Skin epidermis (tissue), 12 donors: ENCODE results near the gene ABCB9.
"Not testable (repeated sequence)": the region's sequence is repeated elsewhere in the genome, so short reads cannot be mapped to it uniquely, and the experiment has no call there.

Source experiments
- H3K27ac ChIP-seq, 21 experiments: fragments of 200-600 bp; sonication (generic) in 11 of 21; one replicate each; pipeline ENCODE4 v1.5.0; 2020; ENCODE audit warnings: mild to moderate bottlenecking in 3 of 21, inconsistent platforms in 2 of 21, moderate library complexity in 2 of 21
- H3K4me3 ChIP-seq, 7 experiments: fragments of 200-600 bp; sonication (generic) in 2 of 7; one replicate each; pipeline ENCODE4 v1.5.0; 2020; ENCODE audit warnings: inconsistent platforms in 2 of 7, mild to moderate bottlenecking in 2 of 7, moderate library complexity in 1 of 7

ABCB9 gene

DNA sequence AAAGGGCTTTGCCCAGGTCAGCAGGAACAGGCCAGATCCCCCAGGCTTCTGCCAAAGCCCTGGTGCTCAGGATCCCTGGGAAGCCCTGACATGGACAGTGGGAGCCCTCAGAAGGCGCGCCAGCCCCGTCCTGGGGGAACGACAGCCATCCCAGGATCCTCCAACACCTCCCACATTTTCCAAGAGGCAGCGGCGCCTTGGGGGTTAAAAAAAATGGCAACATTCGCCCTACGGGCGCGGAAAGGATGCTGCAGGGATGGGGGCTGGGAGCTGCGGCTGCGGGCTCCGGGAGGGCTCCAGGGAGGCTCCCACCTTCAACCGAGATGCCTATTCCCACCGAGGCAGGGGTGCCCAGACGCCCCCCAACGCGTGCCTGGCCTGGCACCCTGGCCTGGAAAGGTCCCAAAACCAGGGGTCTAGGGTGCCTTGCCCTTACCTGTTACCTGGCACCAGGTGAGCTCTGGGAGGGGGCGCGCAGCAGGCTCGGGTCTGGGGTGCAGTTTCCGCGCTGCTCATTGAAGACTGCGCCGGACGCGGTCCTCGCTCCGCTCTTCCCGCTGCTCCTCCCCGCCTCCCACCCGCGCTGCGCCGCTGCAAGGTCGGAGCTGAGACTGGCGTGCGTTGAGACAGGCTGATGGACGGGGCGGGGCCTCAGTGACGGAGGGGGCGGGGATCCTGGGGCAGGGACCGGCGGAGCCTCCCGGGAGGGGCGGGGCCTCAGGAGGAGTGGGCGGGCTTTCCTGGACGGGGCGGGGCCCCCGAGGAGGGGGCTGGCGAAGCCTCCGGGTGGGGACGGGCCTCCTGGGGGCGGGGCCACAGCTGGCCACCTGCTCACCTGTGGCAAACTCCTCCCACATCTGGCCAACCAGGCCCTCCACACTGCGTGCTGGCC, at the start of gene ABCB9:
TSS of gene ABCB9 (minus strand) at position 613 of the 892 bp plus-strand sequence. CDS start 6,228 bp downstream, outside the sequence.
- H3K4me3 ChIP-seq = peak within 1 kb of the TSS; percentile 30 to 62 (median 46)
- H3K27ac ChIP-seq = peak within 1 kb of the TSS in 15 of 21 experiments; percentile 3 to 78 (median 33)

- H3K4me3 ChIP-seq, H3K27ac ChIP-seq: not testable (repeated sequence)
Observed at GRCh38 chr12:123014473-123014872, 48.2 kb upstream of the ABCB9 start.

DNA sequence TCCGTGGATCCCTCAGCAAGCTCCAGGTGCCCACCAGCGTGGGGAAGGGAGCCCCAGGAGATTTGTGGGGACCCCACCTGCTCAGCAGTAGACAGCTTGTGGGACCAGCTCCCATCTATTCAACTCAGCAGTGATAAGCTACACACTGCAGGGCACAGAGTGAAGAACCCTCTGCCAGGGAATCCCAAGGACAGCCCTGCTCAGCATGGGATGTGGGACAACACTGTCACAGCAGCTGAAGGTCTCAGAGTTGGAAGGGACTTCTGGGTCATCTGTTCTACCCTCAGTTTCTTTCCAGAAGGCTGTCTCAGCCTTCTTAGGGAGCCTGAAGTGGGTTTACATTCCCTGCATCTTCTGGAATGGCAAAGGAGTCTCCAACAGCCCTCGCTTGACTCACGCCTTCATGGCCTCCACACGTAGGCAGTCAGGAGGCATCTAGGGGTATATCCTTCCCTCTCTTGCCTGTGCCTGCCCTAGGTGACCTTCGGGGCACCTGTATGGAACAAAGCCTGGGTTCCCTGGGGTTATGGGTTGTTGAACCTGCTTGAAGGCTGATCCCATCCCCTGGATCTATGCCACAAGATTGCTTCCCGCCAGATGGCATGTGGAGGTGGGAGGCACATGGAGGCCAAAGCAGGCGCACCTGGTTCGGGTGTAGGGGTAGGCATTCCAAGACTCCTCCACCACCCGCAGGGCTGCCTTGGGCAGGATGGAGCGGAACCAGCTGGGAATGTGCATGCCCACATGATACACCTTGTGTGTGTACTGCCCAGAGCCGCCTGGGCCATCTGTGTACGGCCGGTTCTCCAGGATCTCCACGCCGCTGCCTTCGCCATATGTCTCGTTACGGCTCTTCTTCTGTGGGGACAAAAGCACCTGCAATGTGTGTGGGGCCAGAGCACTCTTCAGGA, 47.2 kb upstream of the ABCB9 start:
- H3K4me3 ChIP-seq = no peak overlapping the region
- H3K27ac ChIP-seq = no peak overlapping the region

GRCh38 chr12:123011701-123012100, 45.4 kb upstream of the ABCB9 start:
- Histone ChIP-seq H3K4me3 (no peak overlapping the region), H3K27ac (no peak overlapping the region)

DNA sequence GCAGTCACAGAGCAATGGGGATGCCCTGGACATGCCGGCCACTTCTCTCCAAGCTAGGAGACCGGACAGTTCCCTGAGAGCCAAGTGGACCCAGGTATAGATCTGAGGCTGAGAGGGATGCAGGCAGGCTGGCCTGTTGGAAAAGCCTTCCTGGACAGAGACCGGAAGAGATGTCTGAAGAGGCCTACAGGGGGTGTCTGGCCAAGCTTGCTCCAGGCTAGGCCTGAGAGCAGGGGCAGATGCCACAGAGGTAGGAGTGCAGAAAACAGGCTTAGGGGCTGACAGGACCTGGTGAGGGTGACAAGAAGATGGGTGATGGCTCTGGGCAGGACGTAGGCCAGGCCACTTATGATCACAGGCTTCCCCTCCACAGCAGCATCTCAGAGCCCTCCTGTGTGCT, 44.4 kb upstream of the ABCB9 start:
- Histone ChIP-seq H3K27ac (no peak overlapping the region), H3K4me3 (no peak overlapping the region)

DNA sequence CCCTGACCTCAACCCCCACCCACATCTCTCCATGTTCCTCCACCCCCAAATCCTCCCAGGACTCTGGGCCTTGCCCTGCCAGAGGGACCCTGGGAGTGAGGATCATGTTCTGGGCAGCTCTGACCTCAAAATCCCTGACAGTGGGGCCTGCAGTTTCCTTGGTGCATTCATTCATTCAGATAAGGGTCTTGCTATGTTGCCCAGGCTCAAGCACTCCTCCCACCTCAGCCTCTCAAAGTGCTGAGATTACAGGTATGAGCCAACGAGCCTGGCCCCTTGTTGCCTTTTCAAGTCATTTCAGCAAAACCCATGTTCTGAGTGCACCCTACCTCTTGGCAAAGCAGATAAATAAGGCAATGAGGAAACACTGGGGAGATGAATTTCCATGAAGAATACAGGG, 43.8 kb upstream of the ABCB9 start:
- Histone ChIP-seq H3K4me3 (no peak overlapping the region), H3K27ac (no peak overlapping the region)

DNA sequence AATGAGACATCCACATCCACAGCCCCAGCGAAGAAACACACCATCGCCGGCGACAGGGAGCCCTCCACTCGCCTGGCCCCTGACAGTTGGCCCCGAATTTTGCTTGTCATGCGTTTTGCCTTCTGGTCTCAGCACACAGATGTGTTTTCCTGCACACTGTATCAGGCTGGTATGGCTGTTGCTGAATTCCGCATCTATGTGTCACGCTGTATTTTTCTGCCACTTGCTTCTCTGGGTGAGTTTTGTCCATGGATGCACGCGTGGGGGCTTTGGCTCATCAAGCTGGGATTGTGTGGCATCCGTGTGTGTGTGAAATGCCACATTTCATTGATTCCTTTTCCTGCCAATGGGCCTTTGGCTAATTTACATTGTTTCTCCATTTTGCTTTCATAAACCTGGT, 40.7 kb upstream of the ABCB9 start:
- H3K4me3 ChIP-seq = no peak overlapping the region
- H3K27ac ChIP-seq = no peak overlapping the region

DNA sequence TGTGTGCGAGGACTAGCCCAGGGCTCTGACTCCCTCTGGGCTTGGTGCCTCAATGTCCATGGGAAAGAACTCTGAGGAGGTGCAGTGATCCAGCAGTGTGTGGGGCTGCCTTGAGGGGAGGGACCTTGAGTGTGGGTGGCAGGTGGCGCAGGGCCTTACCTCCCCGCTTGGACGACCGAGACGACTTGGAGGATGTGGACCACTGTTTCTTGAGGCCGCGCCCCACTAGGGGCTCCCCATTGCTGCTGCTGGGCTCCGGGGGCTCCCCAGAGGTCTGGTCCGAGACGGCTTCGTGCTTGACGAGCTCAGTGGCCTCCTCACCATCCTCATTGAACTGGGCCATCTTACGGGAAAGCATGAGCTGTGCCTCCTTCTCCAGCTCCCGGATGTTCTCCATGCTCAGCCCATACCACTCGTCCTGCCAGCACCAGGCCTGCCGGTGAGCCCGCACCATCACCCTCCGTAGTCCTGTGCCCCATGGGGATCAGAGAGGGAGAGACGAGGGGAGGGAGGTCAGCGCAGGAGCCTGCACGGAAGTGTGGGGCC, 38.9 kb upstream of the ABCB9 start:
- Histone ChIP-seq H3K27ac (no peak overlapping the region), H3K4me3 (no peak overlapping the region)

GRCh38 chr12:123004287-123004686, 38.0 kb upstream of the ABCB9 start:
- no peak overlapping the region for H3K27ac ChIP-seq

DNA sequence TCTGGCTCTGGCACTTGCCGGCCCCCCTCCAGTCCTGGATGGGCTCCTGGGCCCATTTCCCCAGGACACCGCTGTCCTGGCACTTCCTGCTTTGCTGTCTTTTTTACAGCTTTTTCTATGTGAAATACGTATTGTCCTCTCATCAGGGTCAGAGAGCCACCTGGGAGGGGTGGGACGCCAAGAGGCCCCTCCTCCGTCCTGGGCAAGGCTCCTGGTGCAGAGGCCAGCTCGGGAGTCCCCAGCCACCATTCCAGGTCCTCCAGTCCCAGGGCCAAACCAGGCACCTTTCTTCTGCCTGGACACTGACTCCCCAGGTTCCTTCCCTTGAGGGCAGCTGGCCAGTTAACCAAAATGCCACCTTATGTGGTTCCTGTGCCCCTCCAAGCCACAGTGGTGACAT, 37.0 kb upstream of the ABCB9 start:
- no peak overlapping the region for H3K27ac ChIP-seq
- no peak overlapping the region for H3K4me3 ChIP-seq

More at GRCh38 chr12:123004287-123004686, 38.0 kb upstream of the ABCB9 start:
- no peak overlapping the region for H3K4me3 ChIP-seq

- no peak overlapping the region for H3K27ac ChIP-seq
Observed at GRCh38 chr12:123001464-123001863, 35.2 kb upstream of the ABCB9 start.

GRCh38 chr12:123000578-123000977, 34.3 kb upstream of the ABCB9 start:
- Histone ChIP-seq H3K27ac (no peak overlapping the region), H3K4me3 (no peak overlapping the region)

More at GRCh38 chr12:123001464-123001863, 35.2 kb upstream of the ABCB9 start:
- H3K4me3 ChIP-seq = no peak overlapping the region

- H3K4me3 ChIP-seq = no peak overlapping the region
- no peak overlapping the region for H3K27ac ChIP-seq
Observed at GRCh38 chr12:122999986-123000420, 33.7 kb upstream of the ABCB9 start.

DNA sequence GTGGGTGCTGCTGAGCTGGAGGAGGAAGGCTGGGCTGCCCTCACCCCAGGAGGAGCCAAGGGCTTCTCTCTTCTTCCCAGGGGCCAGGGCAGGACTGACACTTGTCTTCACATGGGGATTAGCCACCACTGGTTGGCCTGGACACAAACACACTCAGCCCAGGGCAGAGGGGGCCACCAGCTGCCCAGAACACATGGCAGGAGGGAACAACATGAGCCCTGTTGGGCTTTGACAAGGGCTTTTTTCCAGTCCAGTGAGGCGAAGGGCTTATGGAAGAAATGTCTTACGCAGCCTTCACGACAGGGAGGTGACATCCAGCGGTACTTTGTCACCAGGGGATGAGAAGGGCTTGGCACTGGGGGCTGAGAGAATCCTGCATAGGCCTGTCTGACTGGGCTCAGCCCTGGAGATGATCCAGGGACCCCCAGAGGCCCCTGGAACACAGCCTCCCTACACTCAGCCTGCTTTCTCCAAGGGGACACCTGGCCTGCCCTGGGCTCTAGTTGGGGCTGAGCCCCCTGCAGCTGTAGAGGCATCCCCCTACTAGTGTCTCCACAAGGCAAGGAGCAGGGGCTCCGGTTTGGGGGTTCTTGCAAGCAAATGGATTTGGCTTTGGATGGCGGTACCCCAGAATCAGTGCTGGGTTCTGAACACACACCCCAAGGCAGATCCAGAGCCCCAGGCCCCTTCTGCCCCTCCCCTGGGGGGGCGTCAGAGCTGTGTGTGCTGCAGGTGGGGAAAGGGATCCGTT, 33.1 kb upstream of the ABCB9 start:
- H3K4me3 ChIP-seq = no peak overlapping the region
- no peak overlapping the region for H3K27ac ChIP-seq

DNA sequence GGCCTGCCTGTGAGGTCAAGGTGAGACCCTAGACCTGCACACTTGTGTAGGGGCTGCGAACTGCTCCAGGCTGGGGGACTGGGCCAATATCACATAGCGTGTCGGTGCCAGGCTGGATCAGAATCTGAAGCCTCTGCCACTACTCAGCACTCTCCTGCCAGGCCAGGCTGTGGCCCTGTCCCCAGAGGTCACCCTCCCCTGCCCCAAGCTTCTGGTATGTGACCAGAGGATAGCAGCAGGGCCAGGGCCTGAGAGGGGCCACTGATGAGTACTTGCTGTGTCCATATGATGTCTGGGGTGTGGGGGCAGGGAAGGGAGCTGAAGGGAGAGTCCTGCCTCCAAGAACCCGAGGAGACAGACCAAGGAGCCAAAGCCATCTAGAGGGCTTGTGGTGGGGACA, 32.1 kb upstream of the ABCB9 start:
- Histone ChIP-seq H3K27ac (no peak overlapping the region), H3K4me3 (no peak overlapping the region)

DNA sequence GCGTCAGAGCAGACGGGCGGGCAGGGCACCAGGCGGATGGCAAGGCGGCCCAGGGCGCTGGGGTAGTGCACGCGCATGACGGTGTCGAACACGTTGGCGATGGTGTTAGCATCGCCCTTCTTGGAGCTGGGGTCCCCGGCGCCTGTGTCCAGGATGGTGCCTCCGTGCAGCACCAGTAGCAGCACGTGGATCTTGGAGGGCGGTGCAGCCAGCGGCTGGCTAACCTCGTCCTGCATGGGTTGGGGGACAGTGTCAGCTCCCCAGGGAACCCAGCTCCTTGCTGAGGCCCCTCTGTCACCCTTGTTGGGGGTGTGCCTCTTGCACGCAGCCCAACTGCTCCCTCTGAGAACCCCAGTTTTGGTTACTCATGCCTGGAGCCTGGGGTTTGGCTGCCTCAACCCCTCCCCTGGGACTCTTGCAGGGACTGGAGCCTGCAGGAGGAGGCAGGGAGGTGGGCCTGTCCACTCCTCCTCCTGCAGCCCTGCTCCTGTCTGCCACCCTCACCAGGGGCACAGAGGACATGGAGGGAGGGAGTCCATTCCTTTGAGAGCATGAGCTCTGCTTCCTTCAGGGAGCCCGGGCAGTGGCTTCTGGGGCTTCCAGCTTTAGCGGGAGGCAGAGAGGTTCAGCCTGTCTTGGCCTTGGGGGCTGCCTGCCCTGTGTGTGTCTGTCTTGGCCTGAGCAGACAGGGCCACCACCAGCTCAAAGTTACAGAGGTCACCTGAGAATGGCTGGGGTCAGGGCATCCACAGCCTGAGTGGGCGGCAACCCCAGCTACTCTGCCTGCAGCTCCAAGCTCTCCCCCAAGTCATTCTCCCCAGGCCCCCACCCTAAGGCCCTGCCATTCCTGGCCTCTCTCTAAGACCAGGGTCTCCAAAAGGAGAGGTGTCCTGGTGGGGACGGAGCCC, 31.3 kb upstream of the ABCB9 start:
- no peak overlapping the region for H3K27ac ChIP-seq
- no peak overlapping the region for H3K4me3 ChIP-seq

DNA sequence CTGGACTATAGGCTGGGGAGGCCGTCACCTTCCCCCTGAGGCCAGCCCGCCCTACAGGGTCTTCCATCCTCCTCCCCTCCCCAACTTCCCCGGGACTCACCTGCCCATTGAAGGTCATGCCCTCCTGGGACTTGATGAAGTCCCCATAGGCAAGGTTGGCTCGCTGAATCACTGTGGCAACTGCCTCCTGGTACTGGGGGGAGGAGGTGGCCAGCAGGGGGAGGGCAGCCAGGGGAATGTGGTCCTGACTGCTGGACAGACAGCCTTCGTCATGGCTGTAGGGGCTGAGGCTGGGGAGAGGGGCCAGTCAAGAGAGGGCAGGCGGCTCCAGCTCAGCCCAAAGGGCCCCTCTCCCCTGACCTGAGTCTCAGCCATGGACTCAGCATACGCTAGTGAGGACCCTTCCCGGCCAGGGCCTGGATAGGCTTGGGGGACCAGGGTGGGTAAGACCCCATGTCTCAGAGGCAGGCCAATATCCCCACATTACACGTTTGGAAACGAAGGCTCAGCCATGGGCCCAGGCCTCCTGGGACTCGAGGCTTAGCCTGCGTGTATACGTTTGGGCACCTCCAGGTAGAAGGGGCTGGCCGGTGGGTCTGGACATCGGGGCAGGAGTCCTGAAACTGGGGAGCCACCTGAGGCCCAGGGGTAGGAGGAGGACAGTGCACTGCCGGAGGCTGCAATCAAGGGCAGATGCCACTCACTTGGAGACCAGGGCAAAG, 30.5 kb upstream of the ABCB9 start:
- Histone ChIP-seq H3K4me3 (no peak overlapping the region), H3K27ac (no peak overlapping the region)

GRCh38 chr12:122996188-122996601, 29.9 kb upstream of the ABCB9 start:
- no peak overlapping the region for H3K27ac ChIP-seq
- no peak overlapping the region for H3K4me3 ChIP-seq
